Measurements from ENCODE around the gene HSBP1L1.
A peak's percentile ranks its signal among the peaks of the same experiment; 100 is the strongest.

Gene HSBP1L1

GRCh38 chr18:79961527-79962291, 2.7 kb upstream of the HSBP1L1 start:
- DNase-seq, result no peak

- no peak for DNase-seq
These were observed 2.1 kb upstream of the HSBP1L1 start for GRCh38 chr18:79962311-79962710.

- DNase-seq, result no peak
These were observed 1.4 kb upstream of the HSBP1L1 start for GRCh38 chr18:79962835-79963657.

- DNase-seq, result no peak
These were observed 649 bp upstream of the HSBP1L1 start for GRCh38 chr18:79963658-79964329.

GRCh38 chr18:79965119-79965902, 868 bp downstream of the HSBP1L1 start:
- no peak for DNase-seq

GRCh38 chr18:79970419-79971133, 6.1 kb downstream of the HSBP1L1 start:
- no peak for DNase-seq

GRCh38 chr18:79971211-79971952, 6.9 kb downstream of the HSBP1L1 start:
- no peak for DNase-seq

GRCh38 chr18:79971986-79972385, 7.5 kb downstream of the HSBP1L1 start:
- no peak for DNase-seq

GRCh38 chr18:79972720-79973119, 8.3 kb downstream of the HSBP1L1 start:
- no peak for DNase-seq

GRCh38 chr18:79973517-79973916, 9.1 kb downstream of the HSBP1L1 start:
- no peak for DNase-seq

- DNase-seq, result no peak
These were observed 9.7 kb downstream of the HSBP1L1 start for GRCh38 chr18:79974025-79974654.

GRCh38 chr18:79975043-79975442, 10.6 kb downstream of the HSBP1L1 start:
- DNase-seq, result no peak

GRCh38 chr18:79975985-79976680, 11.7 kb downstream of the HSBP1L1 start:
- no peak for DNase-seq

- no peak for DNase-seq
These were observed 15.4 kb downstream of the HSBP1L1 start for GRCh38 chr18:79979843-79980242.

GRCh38 chr18:79980585-79980984, 16.1 kb downstream of the HSBP1L1 start:
- no peak for DNase-seq

- peak; percentile 51 for DNase-seq
These were observed 18.3 kb downstream of the HSBP1L1 start for GRCh38 chr18:79982736-79983135.

GRCh38 chr18:79983253-79983652, 18.8 kb downstream of the HSBP1L1 start:
- no peak for DNase-seq

GRCh38 chr18:79983793-79984192, 19.4 kb downstream of the HSBP1L1 start:
- no peak for DNase-seq

- DNase-seq, result no peak
These were observed 20.7 kb downstream of the HSBP1L1 start for GRCh38 chr18:79985172-79985571.

GRCh38 chr18:79986726-79987125, 22.3 kb downstream of the HSBP1L1 start:
- no peak for DNase-seq
